Naive thymus-derived CD4-positive, alpha-beta T cell (primary cell): Measurements from ENCODE around the gene NAV3. TPM values are rescaled to one million over a fixed set of nuclear protein-coding genes. Genes with fewer than 3 reads are reported as not detected.

Experiments
- ATAC-seq: fragments of 150-1000 bp; cut with Tn5 transposase; 2 replicates; pipeline ENCODE4 v1.10.0; 2021; ENCODE audit warnings: mild to moderate bottlenecking, moderate library complexity
- CTCF ChIA-PET: fragments of 350-600 bp; sonication (Branson Sonifier 250); formaldehyde crosslinking; loops from one replicate; lab custom pipeline; 2021; ENCODE audit warnings: antibody characterized with exemption; lab: Charles Lee
- POLR2A ChIA-PET: fragments of 350-600 bp; sonication (Branson Sonifier 250); formaldehyde crosslinking; loops from one replicate; lab custom pipeline; 2021; ENCODE audit warnings: antibody characterized with exemption, inconsistent platforms; lab: Charles Lee
- DNase-seq, 9 donors: peaks; one replicate each; pipeline versions ENCODE4 v3.0.0 to v3.0.0-alpha.2; 2020 to 2022; ENCODE audit warnings: mixed read lengths in 1 of 9
- H3K27ac ChIP-seq: one replicate; pipeline ENCODE4 v1.7.0; 2013; ENCODE audit warnings: mild to moderate bottlenecking, low read depth, low read length, moderate library complexity
- H3K27me3 ChIP-seq, 2 donors: one replicate each; pipeline ENCODE4 v1.7.0; 2013; ENCODE audit warnings: low read length in 2 of 2, mild to moderate bottlenecking in 2 of 2, moderate library complexity in 2 of 2; ENCODE audit not compliant: control insufficient read depth in 2 of 2, insufficient read depth in 2 of 2
- H3K36me3 ChIP-seq, 3 experiments: 1 replicate in 2 of 3; 2 replicates in 1 of 3; pipeline ENCODE4 v1.7.0; 2013; ENCODE audit warnings: low read length in 3 of 3, mild to moderate bottlenecking in 3 of 3, moderate library complexity in 1 of 3; ENCODE audit not compliant: insufficient read depth in 3 of 3, control insufficient read depth in 2 of 3
- H3K4me1 ChIP-seq, 2 donors: one replicate each; pipeline ENCODE4 v1.7.0; 2013; ENCODE audit warnings: low read length in 2 of 2, mild to moderate bottlenecking in 2 of 2, moderate library complexity in 1 of 2; ENCODE audit not compliant: control insufficient read depth in 2 of 2, insufficient read depth in 2 of 2
- H3K4me3 ChIP-seq: 2 replicates; pipeline ENCODE4 v1.7.0; 2013; ENCODE audit warnings: mild to moderate bottlenecking, low read length
- H3K9me3 ChIP-seq, 3 experiments: 1 replicate in 2 of 3; 2 replicates in 1 of 3; pipeline ENCODE4 v1.7.0; 2013; ENCODE audit warnings: low read length in 3 of 3; ENCODE audit not compliant: control insufficient read depth in 2 of 3
- H3K27ac Mint-ChIP-seq, 9 donors: one replicate each; pipeline ENCODE4 v1.8.0; 2020 to 2022; ENCODE audit warnings: mixed read lengths in 9 of 9, mild to moderate bottlenecking in 8 of 9, moderate library complexity in 5 of 9, inconsistent platforms in 2 of 9
- H3K27me3 Mint-ChIP-seq, 5 donors: one replicate each; pipeline ENCODE4 v1.8.0; 2021 to 2022; ENCODE audit warnings: mixed read lengths in 5 of 5, mild to moderate bottlenecking in 1 of 5
- H3K36me3 Mint-ChIP-seq, 5 donors: one replicate each; pipeline ENCODE4 v1.8.0; 2020 to 2022; ENCODE audit warnings: mixed read lengths in 5 of 5, mild to moderate bottlenecking in 3 of 5, inconsistent platforms in 1 of 5
- H3K4me1 Mint-ChIP-seq, 7 donors: one replicate each; pipeline ENCODE4 v1.8.0; 2020 to 2022; ENCODE audit warnings: mixed read lengths in 7 of 7, mild to moderate bottlenecking in 3 of 7, inconsistent platforms in 1 of 7
- H3K4me3 Mint-ChIP-seq, 10 donors: one replicate each; pipeline ENCODE4 v1.8.0; 2020 to 2022; ENCODE audit warnings: mild to moderate bottlenecking in 10 of 10, mixed read lengths in 10 of 10, moderate library complexity in 6 of 10, inconsistent platforms in 2 of 10
- H3K9me3 Mint-ChIP-seq, 11 donors: one replicate each; pipeline ENCODE4 v1.8.0; 2020 to 2022; ENCODE audit warnings: mixed read lengths in 11 of 11, mild to moderate bottlenecking in 4 of 11, inconsistent platforms in 1 of 11, moderate library complexity in 1 of 11
- intact Hi-C, 2 donors: fragments of 100-400 bp; cut with micrococcal nuclease; formaldehyde crosslinking; loops; one replicate each; pipeline ENCODE4 v1.15.1; 2023
- polyA plus RNA-seq, 2 donors: library from polyadenylated mRNA; unstranded; fragments of 300-500 nt; fragmentation: Illumina TruSeq; gene quantifications; one replicate each; pipeline ENCODE4 v1.2.3, GENCODE V29; 2021
- total RNA-seq, 6 experiments: library from RNA in 5 of 6; stranded (reverse) in 5 of 6; gene quantifications; 1 replicate in 5 of 6; 2 replicates in 1 of 6; pipeline ENCODE4 v1.2.3 and lab custom pipeline; 2021 to 2026

The NAV3 gene
- total and polyA plus RNA-seq, 7 experiments from 2014 or later, result not detected

DNA sequence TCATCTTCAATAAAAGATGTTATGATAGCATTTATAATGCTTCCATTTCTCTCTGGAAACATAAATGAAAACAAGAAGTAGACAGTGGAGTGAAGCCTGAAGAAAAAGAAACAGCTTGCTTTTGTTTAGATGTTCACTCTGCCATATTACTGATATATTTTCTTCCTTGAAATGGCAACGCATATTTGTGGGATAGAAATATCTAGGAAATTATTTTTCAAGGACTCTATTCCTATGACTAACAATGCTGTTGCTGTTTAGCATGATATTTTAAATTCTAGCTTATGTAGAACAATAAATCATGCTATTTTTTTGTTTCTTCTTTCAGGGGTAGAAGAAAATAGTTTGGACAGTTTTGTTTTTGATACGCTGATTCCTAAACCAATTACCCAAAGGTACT is 359.0 kb downstream of the NAV3 start:
- Mint-ChIP-seq H3K4me1 (no peaks in the 10 kb centered on the region), H3K27ac (no peak overlapping the region), H3K9me3 (peaks cover 0 to 11% (median 0%) of the 10 kb centered on the region in 11 donors), H3K36me3 (no peaks in the 10 kb centered on the region), H3K4me3 (no peak overlapping the region), H3K27me3 (no peaks in the 10 kb centered on the region)
- no peaks in the 10 kb centered on the region for H3K27me3 ChIP-seq
- H3K4me1 ChIP-seq, result no peaks in the 10 kb centered on the region
- no peak overlapping the region for H3K27ac ChIP-seq
- DNase-seq (no peak), ATAC-seq (no peak)
- no peaks in the 10 kb centered on the region for H3K36me3 ChIP-seq
- H3K9me3 ChIP-seq, result no peaks in the 10 kb centered on the region
- ChIA-PET POLR2A (no interaction called here), CTCF (no interaction called here)
- intact Hi-C loops, result no loop called here
- no peak overlapping the region for H3K4me3 ChIP-seq

DNA sequence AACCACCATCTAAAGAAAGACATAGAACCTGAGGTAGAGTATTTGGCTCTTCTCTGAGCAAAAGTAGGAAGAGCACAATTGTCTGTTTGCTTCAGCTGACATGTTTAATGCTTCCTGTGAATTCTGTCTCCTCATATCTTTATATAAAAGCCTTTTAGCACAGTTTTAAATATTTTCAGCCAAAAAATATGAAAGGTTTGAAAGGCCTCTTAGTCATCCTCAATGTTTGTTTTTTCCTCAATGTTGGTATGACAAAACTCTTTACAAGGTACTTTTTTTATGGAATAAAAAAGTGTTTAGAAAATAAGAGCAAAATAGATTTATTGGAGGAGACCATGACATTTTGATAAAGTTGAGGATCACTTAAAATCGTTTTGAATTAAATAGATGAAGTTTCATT is 360.9 kb downstream of the NAV3 start:
- ChIA-PET CTCF (no interaction called here), POLR2A (no interaction called here)
- H3K27ac Mint-ChIP-seq, result no peak overlapping the region
- H3K4me3 Mint-ChIP-seq, result no peak overlapping the region
- H3K27me3 ChIP-seq, result no peaks in the 10 kb centered on the region
- intact Hi-C loops, result no loop called here
- DNase-seq (no peak), ATAC-seq (no peak)
- H3K4me3 ChIP-seq, result no peak overlapping the region
- H3K4me1 ChIP-seq, result no peaks in the 10 kb centered on the region
- H3K9me3 Mint-ChIP-seq, result peaks cover 0 to 19% (median 0%) of the 10 kb centered on the region in 11 donors
- H3K36me3 ChIP-seq, result no peaks in the 10 kb centered on the region
- H3K27me3 Mint-ChIP-seq, result no peaks in the 10 kb centered on the region
- H3K9me3 ChIP-seq, result no peaks in the 10 kb centered on the region
- H3K27ac ChIP-seq, result no peak overlapping the region
- no peaks in the 10 kb centered on the region for H3K4me1 Mint-ChIP-seq
- H3K36me3 Mint-ChIP-seq, result no peaks in the 10 kb centered on the region

DNA sequence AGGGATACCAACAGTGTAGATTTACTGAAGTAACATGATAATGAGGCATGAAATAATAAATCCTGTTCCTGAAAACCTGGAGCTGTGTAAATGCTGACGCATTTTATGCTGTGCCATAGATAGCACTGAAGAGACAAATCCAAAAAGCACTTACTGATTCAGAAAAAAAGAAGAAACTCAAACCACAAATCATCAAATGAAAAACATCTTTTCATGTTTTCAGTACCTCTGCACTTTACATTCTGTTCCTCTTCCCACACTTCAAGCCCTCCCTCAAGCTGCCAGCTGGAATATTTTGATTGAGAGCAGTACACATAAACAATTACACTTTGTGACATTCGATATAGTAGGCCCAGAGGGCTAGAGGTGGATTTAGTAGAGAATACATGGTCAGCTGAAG is 362.3 kb downstream of the NAV3 start:
- Mint-ChIP-seq H3K27ac (no peak overlapping the region), H3K36me3 (no peaks in the 10 kb centered on the region), H3K4me3 (no peak overlapping the region), H3K4me1 (no peaks in the 10 kb centered on the region), H3K9me3 (peaks cover 0 to 19% (median 0%) of the 10 kb centered on the region in 11 donors), H3K27me3 (no peaks in the 10 kb centered on the region)
- Histone ChIP-seq H3K27me3 (no peaks in the 10 kb centered on the region), H3K4me1 (no peaks in the 10 kb centered on the region), H3K36me3 (no peaks in the 10 kb centered on the region), H3K27ac (no peak overlapping the region), H3K9me3 (no peaks in the 10 kb centered on the region), H3K4me3 (no peak overlapping the region)
- CTCF ChIA-PET, result no interaction called here
- ATAC-seq (no peak), DNase-seq (no peak)
- intact Hi-C loops, result no loop called here
- POLR2A ChIA-PET, result no interaction called here

DNA sequence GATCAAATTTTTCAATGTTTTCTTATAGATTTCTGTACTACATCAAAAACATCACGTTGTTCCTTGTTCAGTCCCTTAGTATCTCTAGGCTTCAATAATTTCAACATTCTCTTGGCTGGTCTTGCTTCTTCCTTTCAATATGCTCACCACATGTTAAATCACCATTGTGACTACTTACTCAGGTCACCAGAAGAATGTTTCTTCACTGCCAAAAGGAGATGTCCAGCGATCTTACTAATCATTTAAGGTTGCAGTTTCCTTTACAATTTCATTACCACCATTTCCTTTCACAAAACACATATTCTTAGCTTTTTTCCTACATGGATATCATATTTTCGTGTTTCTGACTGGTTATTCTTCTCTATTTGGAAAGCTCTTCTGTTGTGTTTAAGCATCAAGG is 363.8 kb downstream of the NAV3 start:
- Mint-ChIP-seq H3K27ac (no peak overlapping the region), H3K4me1 (no peaks in the 10 kb centered on the region), H3K36me3 (no peaks in the 10 kb centered on the region), H3K27me3 (no peaks in the 10 kb centered on the region), H3K9me3 (peaks cover 0 to 19% (median 0%) of the 10 kb centered on the region in 11 donors), H3K4me3 (no peak overlapping the region)
- no peak overlapping the region for H3K4me3 ChIP-seq
- H3K27me3 ChIP-seq, result no peaks in the 10 kb centered on the region
- H3K4me1 ChIP-seq, result no peaks in the 10 kb centered on the region
- H3K9me3 ChIP-seq, result no peaks in the 10 kb centered on the region
- DNase-seq (no peak), ATAC-seq (no peak)
- H3K36me3 ChIP-seq, result no peaks in the 10 kb centered on the region
- POLR2A ChIA-PET, result no interaction called here
- CTCF ChIA-PET, result no interaction called here
- intact Hi-C loops, result no loop called here
- no peak overlapping the region for H3K27ac ChIP-seq

DNA sequence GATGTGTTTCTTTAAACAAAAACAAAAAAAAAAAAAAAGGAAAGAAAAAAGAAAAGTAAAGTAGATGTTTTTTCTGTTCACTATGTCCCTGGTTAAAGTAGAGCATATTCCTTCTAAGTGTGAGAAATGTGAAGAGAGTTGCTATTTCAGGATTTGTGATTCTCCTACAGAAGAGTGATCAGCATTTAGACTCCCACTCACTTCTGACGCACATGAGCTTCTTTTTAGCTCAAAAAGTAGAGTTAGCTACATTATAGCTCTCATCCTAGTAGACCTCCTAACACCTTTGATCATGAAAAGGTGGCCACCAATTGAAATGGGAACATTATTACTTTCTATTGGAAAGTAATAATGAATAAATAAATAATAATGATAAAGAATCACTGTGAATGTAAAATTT is 368.2 kb downstream of the NAV3 start:
- Mint-ChIP-seq H3K9me3 (peaks cover 0 to 16% (median 2%) of the 10 kb centered on the region in 11 donors), H3K4me1 (no peaks in the 10 kb centered on the region), H3K27me3 (no peaks in the 10 kb centered on the region), H3K27ac (no peak overlapping the region), H3K4me3 (no peak overlapping the region), H3K36me3 (no peaks in the 10 kb centered on the region)
- CTCF ChIA-PET, result interaction anchor here (0.7 kb wide), 1 partner anchor 38 kb away, joined by 5 read pairs; no protein-coding TSS in a partner anchor
- Histone ChIP-seq H3K4me1 (no peaks in the 10 kb centered on the region), H3K27me3 (no peaks in the 10 kb centered on the region), H3K36me3 (no peaks in the 10 kb centered on the region), H3K9me3 (no peaks in the 10 kb centered on the region), H3K27ac (no peak overlapping the region), H3K4me3 (no peak overlapping the region)
- ATAC-seq, result no peak
- intact Hi-C loops, result no loop called here
- POLR2A ChIA-PET, result no interaction called here
- no peak for DNase-seq

DNA sequence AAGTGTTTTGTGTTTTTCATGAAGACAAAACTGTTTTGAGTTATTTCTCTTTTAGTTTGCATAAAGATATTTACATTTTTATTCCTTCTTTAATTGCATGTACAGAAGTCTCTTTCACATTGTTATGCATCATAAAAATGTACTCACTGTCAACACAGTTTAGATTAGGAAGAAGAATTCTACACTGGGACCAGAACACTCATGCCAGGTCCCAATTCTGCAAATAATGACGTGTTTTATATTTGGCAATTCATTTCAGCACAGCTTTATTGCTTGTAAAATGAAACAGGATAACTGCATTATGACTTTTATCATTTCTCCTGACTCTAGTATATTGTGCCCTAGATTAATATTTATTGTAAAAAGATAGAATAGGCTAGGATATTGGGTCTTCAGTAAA is 369.2 kb downstream of the NAV3 start:
- H3K27me3 Mint-ChIP-seq, result no peaks in the 10 kb centered on the region
- H3K4me3 ChIP-seq, result no peak overlapping the region
- peaks cover 0 to 13% (median 2%) of the 10 kb centered on the region in 11 donors for H3K9me3 Mint-ChIP-seq
- POLR2A ChIA-PET, result no interaction called here
- H3K4me1 ChIP-seq, result no peaks in the 10 kb centered on the region
- H3K27me3 ChIP-seq, result no peaks in the 10 kb centered on the region
- intact Hi-C loops, result no loop called here
- no peaks in the 10 kb centered on the region for H3K9me3 ChIP-seq
- DNase-seq (no peak), ATAC-seq (no peak)
- no peak overlapping the region for H3K4me3 Mint-ChIP-seq
- H3K4me1 Mint-ChIP-seq, result no peaks in the 10 kb centered on the region
- CTCF ChIA-PET, result no interaction called here
- H3K36me3 Mint-ChIP-seq, result no peaks in the 10 kb centered on the region
- H3K27ac Mint-ChIP-seq, result no peak overlapping the region
- H3K36me3 ChIP-seq, result no peaks in the 10 kb centered on the region
- H3K27ac ChIP-seq, result no peak overlapping the region

DNA sequence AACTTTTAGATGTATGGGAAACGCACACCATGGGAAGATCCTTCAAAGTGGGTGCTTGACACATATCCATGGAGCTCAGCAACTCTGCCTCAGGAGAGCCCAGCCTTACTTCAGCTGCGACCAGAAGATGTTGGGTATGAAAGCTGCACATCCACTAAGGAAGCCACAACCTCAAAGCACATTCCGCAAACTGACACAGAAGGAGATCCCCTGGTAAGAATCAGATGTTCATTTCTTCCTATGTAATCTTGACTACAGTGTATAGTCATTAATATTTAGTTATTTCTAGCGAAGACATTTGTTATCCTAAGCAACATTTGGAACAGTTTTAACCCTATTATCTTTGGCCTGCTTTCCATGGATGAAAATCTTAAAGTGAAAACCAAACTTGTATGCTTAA is 374.2 kb downstream of the NAV3 start:
- H3K27me3 Mint-ChIP-seq, result no peaks in the 10 kb centered on the region
- CTCF ChIA-PET, result no interaction called here
- no peak overlapping the region for H3K4me3 ChIP-seq
- no peaks in the 10 kb centered on the region for H3K27me3 ChIP-seq
- H3K4me1 Mint-ChIP-seq, result no peaks in the 10 kb centered on the region
- H3K4me3 Mint-ChIP-seq, result no peak overlapping the region
- DNase-seq (no peak), ATAC-seq (no peak)
- peaks cover 0 to 15% (median 3%) of the 10 kb centered on the region in 11 donors for H3K9me3 Mint-ChIP-seq
- no peaks in the 10 kb centered on the region for H3K36me3 Mint-ChIP-seq
- H3K27ac ChIP-seq, result no peak overlapping the region
- H3K9me3 ChIP-seq, result no peaks in the 10 kb centered on the region
- H3K27ac Mint-ChIP-seq, result no peak overlapping the region
- POLR2A ChIA-PET, result no interaction called here
- H3K4me1 ChIP-seq, result no peaks in the 10 kb centered on the region
- no peaks in the 10 kb centered on the region for H3K36me3 ChIP-seq
- intact Hi-C loops, result no loop called here
